Activated naive CD4-positive, alpha-beta T cell (primary cell): ENCODE results near the gene GPRIN3.
"Not testable (repeated sequence)": the region's sequence is repeated elsewhere in the genome, so short reads cannot be mapped to it uniquely, and the experiment has no call there.

Source experiments
- DNase-seq, 4 experiments: peaks; one replicate each; lab custom pipeline; 2025; lab: John Stamatoyannopoulos, UW

Gene GPRIN3

DNA sequence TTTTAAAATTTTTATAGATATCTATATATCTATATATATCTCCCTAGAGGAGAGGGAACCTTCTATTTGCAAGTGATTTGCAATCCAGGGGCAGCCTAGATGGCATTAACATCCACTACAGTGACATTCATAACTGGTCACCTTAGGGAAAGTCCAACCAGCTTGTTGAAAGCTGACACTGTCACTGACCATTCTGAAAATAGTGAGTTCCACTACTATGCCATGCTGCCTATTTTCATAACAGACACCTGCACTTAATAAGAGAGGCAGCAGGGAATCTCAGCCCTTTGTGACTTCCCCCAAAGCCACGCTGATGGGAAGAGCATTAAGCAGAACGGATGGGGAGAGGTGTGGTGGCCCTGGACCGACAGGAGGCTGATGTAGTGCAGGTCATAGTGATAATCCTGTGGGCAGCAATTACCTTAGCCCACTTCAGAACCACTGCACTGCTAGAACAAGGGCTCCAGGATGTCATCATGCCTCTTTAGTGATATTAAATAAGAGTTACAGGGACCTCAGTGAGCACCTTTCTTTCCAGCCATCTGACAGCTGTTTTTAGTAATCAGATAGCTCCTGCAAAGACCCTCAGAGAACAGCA lies 51.3 kb downstream of the GPRIN3 start:
- no peak for DNase-seq

DNA sequence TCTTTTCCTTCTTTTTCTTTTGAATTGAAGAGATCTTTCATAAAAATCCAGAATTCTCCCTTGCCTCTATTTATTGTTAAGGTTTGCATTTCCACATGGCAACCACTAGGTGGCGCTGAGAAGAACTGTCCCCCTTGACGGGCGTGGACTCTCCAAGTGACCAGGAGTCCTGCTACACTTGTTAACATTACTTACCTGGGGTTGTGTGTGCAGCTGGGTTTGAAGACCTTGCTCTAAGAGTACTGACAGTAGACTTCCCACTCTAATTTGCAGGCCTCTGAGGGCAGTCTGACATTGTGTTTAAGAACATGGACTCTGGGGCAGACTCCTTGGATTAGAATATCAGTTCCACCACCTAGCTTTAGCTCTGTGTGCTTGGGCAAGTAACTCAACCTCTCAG lies 52.8 kb downstream of the GPRIN3 start:
- DNase-seq, result peak in 2 of 4 experiments; percentile 4 to 5

DNA sequence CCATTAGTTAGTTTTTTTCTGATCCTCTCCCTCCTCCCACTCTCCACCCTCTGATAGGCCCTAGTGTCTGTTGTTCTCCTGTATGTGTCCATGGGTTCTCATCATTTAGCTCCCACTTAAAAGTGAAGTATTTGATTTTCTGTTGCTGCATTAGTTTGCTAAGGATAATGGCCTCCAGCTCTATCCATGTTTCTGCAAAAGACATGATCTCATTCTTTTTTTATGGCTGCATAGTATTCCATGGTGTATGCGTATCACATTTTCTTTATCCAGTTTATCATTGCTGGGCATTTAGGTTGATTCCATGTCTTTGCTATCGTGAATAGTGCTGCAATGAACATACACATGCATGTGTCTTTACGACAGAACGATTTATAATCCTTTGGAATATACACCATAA lies 53.3 kb downstream of the GPRIN3 start:
- DNase-seq, result not testable (repeated sequence)

DNA sequence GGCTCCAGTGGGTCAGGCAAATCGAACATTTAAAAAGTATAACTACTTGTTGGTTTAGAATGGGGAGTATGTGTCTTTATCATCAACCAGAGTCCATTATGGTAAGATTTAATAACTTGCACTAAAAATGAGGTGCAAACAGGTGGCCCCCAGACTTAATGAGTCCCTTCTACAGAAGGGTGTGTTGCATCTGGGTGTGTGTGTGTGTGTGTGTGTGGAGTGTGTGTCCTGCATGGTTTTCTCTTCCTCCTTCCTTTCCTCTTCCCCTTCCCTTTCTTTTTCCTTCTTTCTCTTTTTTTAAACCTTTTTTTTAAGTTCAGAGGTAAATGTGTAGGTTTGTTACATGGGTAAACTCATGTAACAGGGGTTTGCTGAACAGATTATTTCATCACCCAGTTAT lies 53.7 kb downstream of the GPRIN3 start:
- no peak for DNase-seq

DNA sequence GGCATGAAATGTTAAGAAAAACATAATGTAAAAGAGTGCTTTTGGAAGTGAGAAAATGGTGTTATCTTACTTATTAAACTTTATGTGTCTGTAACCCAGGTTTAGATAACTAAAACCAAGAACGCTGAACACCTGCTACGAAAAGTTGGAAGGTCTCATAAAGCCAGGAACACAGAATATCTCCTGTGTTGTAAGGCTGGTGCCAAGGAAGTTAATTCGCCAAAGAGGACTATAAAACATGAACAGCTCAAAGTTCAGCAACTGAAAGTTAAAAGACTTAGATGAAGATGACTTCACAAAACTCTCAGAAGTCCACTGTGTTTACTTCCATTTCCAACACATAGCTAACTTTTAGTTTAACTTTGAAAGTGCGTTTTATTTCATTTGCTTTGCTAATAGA lies 54.3 kb downstream of the GPRIN3 start:
- no peak for DNase-seq

DNA sequence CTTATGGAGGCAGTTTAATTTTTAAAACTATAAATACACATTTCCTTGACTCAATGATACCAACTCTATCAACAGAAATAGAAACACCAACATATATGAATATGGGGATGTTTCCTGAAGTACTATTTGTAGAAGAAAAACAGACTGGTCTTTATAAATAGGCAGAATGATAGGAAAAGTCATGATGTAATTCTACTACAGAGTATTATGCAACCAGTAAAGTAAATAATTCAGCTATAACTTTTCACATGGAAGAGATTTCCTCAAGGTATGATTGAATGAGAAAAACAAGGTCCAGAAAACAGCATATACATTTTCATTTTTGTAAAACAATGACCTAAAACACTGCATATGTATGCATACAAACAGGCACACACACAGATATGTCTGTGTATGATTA lies 56.2 kb downstream of the GPRIN3 start:
- no peak for DNase-seq

DNA sequence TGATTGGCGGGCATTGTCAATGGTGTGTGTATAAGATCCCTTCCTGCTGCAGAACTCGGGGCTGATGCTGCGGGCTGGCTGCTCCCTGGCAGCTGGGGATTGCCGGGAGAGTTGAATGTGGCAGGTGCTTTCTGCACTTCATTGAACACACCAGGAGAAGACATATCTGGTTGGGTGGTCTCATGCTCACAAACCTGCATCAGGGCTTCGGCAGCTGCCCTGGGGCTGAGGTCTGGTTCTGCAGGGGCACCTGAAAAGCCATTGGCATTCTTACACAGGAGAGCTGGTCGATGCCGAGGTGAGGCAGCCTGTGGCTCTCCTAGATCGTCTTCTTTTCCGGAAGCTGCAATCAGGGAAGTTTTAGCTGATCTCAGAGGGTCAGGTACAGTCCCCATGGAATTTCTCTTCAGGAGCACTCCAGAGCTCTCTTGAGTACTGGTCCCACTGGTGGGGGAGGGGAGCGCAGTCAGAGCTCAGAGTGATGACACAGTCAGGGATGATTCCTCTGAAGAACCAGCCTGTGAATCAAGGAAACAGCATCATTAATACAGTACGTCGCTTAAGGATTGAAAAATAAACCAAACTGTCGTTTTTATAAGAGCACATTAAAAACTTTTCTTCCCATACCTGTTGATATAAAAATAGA lies 57.8 kb downstream of the GPRIN3 start:
- no peak for DNase-seq

DNA sequence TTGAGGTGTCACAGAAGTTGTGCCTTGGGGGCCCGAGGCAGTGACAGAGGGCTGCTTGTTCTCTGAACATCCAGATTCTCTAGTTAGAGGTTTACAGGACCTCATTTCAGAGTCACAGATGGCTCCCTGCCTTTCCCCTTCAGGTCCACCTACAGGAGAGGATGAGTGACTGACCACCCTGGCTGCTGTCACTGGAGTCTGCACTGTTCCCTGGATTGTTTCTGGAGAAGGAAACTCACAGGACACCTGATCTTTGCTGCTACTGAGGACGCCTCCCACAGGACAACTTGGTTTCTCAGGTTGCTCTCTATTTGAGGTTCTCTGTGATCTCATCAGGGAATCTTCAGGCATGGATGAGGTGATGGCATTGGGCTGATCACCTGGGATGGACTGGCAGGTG lies 58.3 kb downstream of the GPRIN3 start:
- no peak for DNase-seq

DNA sequence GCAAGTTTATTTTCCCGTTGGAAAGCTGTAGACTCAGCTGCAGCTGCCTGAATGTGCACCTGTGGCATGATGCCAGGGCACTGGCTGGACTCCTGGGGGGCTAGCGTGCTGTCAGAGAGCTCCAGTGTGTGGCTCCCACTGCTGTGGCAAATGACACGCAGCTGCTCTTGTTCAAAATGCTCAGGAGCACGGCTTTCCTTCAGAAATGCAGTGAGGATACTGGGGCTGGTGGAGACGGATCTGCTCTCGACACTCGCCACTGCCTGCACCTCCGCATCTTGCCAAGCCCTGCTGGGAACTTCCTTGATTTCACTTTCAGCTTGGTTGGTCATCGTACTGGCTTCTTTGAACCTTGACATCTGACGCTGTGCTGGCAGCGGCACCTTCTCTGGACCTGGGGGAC lies 58.7 kb downstream of the GPRIN3 start:
- no peak for DNase-seq

DNA sequence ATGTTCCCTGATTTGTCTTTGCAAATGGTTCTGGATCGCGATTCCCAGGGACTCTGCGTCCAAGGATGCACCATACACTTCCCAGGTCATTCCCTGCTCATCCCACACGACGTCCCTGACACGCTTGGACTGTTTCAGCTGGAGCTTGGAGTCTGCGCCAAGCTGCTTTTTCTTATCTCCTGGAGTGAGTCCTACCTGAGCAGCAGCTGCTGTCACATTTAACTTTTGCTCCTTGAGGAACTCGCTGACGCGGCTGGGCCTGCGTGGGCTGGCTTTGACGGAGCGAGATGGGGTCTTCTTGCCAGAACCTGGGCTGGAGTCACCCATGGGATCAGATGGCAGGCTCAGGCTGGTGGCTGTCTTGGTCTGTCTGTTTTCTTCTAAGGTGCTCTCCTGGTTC lies 59.6 kb downstream of the GPRIN3 start:
- DNase-seq, result no peak

DNA sequence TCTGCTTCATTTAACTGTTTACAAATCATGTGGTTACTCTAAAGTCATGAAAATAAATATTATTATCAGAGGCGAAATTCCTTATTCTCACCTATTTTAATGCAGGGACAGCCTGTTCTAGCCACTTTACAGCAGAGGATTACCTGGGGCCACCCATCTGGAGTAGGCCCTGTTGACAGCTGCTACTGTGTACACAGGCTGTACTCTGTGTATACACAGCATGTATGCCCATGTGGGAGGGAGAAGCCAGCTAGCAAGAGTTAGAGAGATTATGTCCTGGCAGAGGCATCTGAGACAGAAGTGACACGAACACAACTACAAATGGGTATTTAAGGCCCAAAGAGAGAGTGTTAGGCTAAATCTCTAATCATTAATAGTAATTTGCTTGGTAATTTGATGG lies 62.1 kb downstream of the GPRIN3 start:
- DNase-seq, result no peak

DNA sequence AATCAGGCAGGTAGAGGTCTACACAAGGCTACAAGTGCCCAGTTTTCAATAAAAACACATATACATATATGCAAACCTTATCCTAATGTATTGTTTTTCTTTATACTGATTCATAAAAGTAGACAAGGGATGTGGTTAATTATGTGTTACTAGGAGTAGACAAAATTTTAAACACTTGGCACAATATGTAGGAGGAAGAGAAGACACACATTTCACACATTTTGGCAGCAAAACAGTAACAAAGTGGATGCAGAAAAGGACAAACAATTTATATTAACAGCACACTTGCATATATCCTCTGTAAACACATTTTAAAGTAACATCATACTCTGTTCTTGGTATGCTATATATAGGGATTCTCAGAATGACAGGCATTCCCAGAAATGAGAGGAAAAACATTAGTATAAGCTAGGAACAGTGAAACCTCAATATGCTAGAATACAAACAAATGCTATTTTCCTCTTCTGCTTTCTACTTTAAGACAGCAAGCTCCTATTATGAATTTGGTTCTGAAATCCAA lies 63.8 kb downstream of the GPRIN3 start:
- DNase-seq, result no peak

DNA sequence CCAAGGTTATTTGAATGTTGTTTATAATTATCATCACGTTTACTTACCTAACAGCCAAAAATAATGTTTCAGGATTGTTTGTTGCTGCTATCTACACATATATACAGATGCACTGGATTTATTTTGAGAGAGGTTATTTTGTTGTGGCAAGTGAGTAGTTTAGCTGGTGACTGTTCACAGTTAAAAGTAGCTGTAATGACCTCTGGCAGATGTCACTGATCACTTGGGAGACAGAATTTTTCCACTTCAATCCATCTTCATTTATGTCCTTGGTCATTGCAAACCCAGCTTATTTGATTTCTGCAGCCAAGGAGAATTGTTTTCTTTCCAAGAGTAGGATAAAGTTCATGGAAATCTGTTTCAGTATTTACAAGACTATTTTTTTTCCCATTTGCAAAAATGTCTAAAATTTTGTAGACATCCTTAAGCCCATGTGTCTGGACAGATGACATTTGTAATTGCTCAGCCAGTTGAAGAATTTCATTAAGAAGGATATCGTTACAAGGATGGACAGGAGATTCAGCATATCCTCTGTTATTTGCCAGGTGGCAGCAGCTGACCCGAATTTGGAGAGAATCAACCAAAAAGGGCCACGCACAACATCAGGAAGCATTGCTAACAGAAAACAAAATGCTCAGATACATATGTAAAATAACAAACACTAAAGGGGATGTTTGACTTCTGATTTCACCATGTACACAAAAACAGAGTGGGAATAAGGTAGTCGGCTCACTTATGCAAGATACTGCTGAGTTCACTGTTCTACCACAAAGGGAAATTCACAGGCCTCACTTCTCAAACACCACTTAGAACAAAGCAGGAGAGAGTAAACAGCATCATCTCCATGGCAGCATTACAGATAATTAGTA lies 64.5 kb downstream of the GPRIN3 start:
- no peak for DNase-seq

DNA sequence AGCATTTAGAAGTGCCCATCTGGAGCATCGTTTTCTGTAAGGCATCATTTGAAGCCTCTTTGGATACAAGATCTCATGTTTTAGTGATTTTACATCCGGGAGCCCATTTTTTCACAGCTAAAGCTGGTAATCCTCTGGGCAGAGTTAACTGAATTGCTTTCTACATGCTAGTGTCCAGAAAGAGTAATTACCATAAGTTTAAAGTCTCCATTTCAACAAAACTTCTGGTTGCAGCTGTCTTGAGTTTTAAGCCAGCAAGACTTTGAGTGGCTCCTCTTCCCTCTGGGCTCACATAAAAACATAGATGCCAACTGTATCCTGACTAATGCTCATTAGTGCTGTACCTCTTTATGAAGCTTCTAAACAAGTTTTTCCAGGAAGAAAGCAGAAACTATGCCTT lies 65.4 kb downstream of the GPRIN3 start:
- DNase-seq, result no peak

DNA sequence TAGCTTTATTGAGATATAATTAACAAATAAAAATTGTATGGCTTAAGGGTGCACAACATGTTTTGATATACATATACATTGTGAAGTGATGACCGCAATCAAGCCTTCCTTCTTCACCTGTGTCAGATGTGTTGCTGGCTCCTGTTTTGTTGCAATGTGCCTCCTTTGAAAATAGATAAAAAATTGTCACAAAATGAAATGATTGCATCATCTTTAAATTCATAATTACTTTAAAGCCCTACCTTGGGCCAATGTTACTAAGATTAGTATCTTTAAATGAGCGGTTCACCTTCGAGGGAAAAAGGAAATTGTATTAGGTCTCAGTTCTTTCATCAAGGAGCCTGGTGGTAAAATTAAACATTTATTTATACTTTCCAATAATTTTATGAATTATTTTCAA lies 77.3 kb downstream of the GPRIN3 start:
- no peak for DNase-seq

DNA sequence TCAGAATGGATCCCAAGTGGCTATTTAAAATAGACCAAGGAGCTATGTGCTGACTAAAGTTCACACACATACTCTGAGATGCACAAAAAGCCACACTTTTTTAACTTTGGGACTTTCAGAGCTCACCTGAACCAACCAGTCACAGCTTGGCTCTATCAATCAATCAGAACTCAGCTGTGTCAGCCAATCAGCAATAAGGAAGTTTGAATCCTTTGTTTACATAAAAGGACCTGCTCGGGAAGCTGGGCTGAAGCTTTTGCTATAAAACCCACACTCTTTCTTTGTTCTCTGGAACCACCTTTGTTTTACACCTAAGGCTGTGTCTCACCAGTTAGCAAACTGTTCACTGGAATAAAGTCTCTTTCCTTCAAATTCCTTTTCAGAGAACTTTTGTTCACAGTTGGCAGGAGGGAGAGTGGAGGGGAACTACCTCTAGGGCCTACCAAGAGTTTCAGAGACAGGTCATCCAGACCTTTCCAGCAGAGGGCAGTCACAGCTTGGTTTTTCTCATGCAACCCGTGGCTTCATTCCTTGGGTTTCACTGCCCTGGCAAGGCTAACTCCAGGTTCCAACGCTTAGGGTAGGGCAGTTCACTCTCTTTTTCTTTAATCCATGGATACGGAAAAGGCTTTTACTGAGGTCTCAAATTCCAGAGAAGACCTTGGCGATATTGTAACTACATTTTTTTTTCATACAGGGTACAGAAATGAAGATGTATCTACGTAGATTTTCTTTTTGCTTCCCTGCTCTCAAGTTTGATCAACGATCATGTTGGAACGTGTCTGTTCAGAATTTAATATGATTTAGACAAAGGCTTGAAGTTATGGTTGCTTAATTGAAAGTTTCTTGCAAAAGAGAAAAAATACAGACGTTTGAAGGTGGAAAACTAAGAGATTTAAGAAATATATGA lies 80.7 kb downstream of the GPRIN3 start:
- DNase-seq, result peak in 3 of 4 experiments; percentile 41 to 56 (median 55)

DNA sequence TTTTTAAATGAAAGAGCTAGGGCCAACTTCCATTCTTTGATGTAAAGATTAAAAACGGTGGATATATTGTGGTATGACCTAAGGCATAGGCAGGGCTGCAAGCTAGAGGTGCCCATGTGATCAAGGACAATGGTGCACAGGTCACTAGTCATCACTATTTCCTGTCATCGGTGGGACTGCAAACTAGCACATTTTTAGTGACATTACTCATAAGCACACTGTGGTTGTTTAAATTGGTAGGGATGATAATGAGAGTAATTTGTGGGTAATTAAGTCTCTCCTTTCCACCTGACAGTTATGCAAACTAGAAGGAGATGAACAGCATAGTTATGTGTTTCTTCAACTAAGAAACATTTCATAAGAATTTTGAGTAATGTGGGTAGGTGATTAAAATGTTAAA lies 85.4 kb downstream of the GPRIN3 start:
- no peak for DNase-seq

DNA sequence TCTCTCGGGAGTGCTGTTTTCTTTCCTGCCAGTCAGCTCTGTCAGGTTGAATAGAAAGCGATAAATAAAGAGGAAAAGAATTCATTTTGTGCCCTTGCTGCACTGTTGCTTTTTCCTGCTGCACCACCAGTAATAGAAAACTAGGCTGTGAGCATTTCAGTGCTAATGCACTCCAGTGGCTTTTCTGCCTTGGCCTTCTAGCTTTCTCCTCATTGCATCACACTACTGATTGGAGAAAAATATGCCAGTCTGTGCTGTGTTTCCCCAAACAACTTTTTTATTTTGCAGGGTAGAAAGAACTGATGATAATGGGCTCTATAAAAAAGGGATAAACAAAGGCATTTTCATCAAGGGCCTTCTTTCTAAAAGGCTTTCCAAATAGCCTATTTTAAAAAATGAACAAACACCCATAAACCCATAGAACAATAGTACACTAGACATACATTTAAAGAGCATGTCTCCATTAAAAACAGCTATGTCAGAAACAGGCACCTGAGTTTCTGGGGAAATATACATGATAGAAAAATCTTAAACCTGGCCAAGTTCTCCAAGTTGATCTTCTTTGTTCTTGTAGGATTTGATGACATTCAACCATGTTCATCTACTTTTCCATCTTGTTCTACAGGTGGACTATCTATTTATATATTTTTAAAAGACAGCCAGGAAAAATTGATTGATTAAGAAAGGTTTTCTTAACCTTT lies 86.3 kb downstream of the GPRIN3 start:
- no peak for DNase-seq

DNA sequence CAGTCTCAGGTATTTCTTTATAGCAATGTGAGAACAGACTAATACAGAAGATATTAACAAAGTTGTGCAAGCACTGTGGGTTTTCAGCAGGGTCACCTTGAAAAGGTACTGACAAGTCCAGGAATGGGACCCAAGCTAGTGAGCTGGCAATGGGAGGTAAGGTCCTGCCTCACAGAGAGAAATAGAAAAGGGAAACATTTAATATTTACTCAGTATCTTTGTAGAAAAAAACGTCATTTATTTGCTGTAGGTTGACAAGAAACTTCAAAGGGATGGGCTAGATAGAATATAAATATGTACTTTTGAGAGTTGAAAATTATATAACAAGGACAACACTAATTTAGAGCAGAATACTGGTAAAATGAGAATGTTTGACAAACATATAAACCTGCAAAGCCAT lies 89.0 kb downstream of the GPRIN3 start:
- DNase-seq, result no peak

DNA sequence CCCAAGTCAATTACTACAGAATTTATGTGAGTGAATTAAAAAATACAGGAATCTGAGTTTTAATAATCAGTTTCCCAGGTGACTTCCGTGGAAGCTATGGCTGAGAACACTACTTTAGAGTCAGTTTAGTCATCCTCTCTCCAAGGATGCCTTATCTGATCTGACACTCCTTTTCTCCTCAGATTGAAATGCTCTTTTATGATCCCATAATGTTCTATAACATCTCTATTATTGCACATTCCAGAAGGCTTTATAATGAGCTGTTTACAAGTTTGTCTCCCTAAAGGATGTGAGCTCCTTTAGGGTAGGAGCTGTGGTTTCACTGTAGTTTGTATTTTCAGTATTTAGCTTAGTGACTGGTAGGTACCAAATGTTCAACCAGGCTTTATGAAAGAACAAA lies 90.0 kb downstream of the GPRIN3 start:
- DNase-seq, result no peak

DNA sequence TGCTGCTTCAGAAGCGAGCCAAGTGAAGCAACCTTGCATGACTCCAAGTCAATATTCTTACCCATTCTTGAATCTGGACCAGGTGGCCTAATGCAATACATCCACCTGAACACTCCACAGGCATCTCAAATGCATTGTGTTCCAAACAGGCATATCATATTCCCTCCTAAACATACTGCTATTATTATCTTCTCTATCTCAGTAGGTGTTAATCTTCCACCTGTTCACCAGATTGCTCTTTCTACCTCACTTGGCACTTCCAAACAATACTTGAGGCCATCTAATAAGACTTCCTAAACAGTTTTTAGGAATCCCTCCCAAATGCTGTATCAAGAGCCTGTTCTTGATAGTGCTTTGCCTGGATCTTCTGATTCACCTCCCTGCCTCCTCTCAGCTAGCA lies 90.7 kb downstream of the GPRIN3 start:
- DNase-seq, result no peak
